H9 (cell line): Measurements from ENCODE around the gene GPR141. TPM values are rescaled to one million over a fixed set of nuclear protein-coding genes. Genes with fewer than 3 reads are reported as not detected.

Experiments used
- DNase-seq: peaks from one replicate; pipeline ENCODE4 v3.0.0-alpha.2; 2017
- H2AFZ ChIP-seq: one replicate; pipeline ENCODE4 v1.6.1; 2013; ENCODE audit warnings: mild to moderate bottlenecking, low read length, control low read depth, moderate library complexity
- H2AK5ac ChIP-seq: 2 replicates; pipeline ENCODE4 v1.6.1; 2013; ENCODE audit warnings: low read length, control low read depth, mixed read lengths; ENCODE audit not compliant: insufficient read length
- H2BK120ac ChIP-seq: one replicate; pipeline ENCODE4 v1.6.1; 2013; ENCODE audit warnings: low read depth, mild to moderate bottlenecking, low read length, control low read depth, inconsistent platforms; ENCODE audit not compliant: poor library complexity, severe bottlenecking
- H2BK12ac ChIP-seq: 2 replicates; pipeline ENCODE4 v1.6.1; 2013; ENCODE audit warnings: low read length, control low read depth, mixed read lengths, low read depth; ENCODE audit not compliant: insufficient read length
- H2BK15ac ChIP-seq: 2 replicates; pipeline ENCODE4 v1.6.1; 2013; ENCODE audit warnings: low read depth, low read length, control low read depth
- H2BK20ac ChIP-seq: one replicate; pipeline ENCODE4 v1.6.1; 2013; ENCODE audit warnings: low read depth, mild to moderate bottlenecking, low read length, control low read depth, inconsistent platforms; ENCODE audit not compliant: poor library complexity, severe bottlenecking
- H2BK5ac ChIP-seq: 2 replicates; pipeline ENCODE4 v1.6.1; 2013; ENCODE audit warnings: low read length, control low read depth, mixed read lengths; ENCODE audit not compliant: insufficient read length
- H3K14ac ChIP-seq: 2 replicates; pipeline ENCODE4 v1.6.1; 2013; ENCODE audit warnings: low read length, control low read depth; ENCODE audit not compliant: insufficient read depth
- H3K18ac ChIP-seq: 2 replicates; pipeline ENCODE4 v1.6.1; 2013; ENCODE audit warnings: low read depth, mild to moderate bottlenecking, mixed read lengths, low read length, control low read depth; ENCODE audit not compliant: insufficient read length
- H3K23ac ChIP-seq: 2 replicates; pipeline ENCODE4 v1.6.1; 2013; ENCODE audit warnings: low read length, control low read depth, mixed read lengths, low read depth; ENCODE audit not compliant: insufficient read length
- H3K23me2 ChIP-seq: 2 replicates; pipeline ENCODE4 v1.6.1; 2013; ENCODE audit warnings: low read depth, mild to moderate bottlenecking, mixed read lengths, low read length, control low read depth; ENCODE audit not compliant: insufficient read length, poor library complexity, severe bottlenecking
- H3K27ac ChIP-seq: 2 replicates; pipeline ENCODE4 v1.5.1; 2013; ENCODE audit warnings: low read length, control low read depth, mixed read lengths, low read depth; ENCODE audit not compliant: insufficient read length
- H3K27me3 ChIP-seq: 2 replicates; pipeline ENCODE4 v1.6.1; 2013; ENCODE audit warnings: low read length, control low read depth, inconsistent platforms; ENCODE audit not compliant: insufficient read depth
- H3K4ac ChIP-seq: 2 replicates; pipeline ENCODE4 v1.6.1; 2013; ENCODE audit warnings: low read depth, mild to moderate bottlenecking, control low read depth, inconsistent platforms, low read length, moderate library complexity
- H3K4me1 ChIP-seq: 2 replicates; pipeline ENCODE4 v1.6.1; 2013; ENCODE audit warnings: low read length, control low read depth, inconsistent platforms; ENCODE audit not compliant: insufficient read depth
- H3K4me2 ChIP-seq: 2 replicates; pipeline ENCODE4 v1.6.1; 2013; ENCODE audit warnings: low read length, control low read depth, mixed read lengths; ENCODE audit not compliant: insufficient read length, insufficient read depth
- H3K56ac ChIP-seq: 2 replicates; pipeline ENCODE4 v1.6.1; 2013; ENCODE audit warnings: low read depth, mild to moderate bottlenecking, mixed read lengths, low read length, control low read depth; ENCODE audit not compliant: insufficient read length
- H3K79me1 ChIP-seq: 2 replicates; pipeline ENCODE4 v1.6.1; 2013; ENCODE audit warnings: low read depth, mild to moderate bottlenecking, moderate library complexity, low read length, control low read depth, inconsistent platforms; ENCODE audit not compliant: insufficient read depth, poor library complexity, severe bottlenecking
- H3K79me2 ChIP-seq: 2 replicates; pipeline ENCODE4 v1.6.1; 2013; ENCODE audit warnings: low read length, control low read depth, inconsistent platforms; ENCODE audit not compliant: insufficient read depth
- H3K9ac ChIP-seq: 2 replicates; pipeline ENCODE4 v1.6.1; 2013; ENCODE audit warnings: low read length, control low read depth, mixed read lengths; ENCODE audit not compliant: insufficient read length; ENCODE audit errors: extremely low read depth
- H3K9me3 ChIP-seq: one replicate; pipeline ENCODE4 v1.6.1; 2013; ENCODE audit warnings: low read depth, low read length, inconsistent platforms; ENCODE audit not compliant: control insufficient read depth
- H3T11ph ChIP-seq: one replicate; pipeline ENCODE4 v1.6.1; 2013; ENCODE audit warnings: mild to moderate bottlenecking, low read length, control low read depth, inconsistent platforms
- H4K20me1 ChIP-seq: one replicate; pipeline ENCODE4 v1.6.1; 2013; ENCODE audit not compliant: control insufficient read depth, insufficient read length, insufficient read depth
- H4K5ac ChIP-seq: 2 replicates; pipeline ENCODE4 v1.6.1; 2013; ENCODE audit warnings: low read depth, mild to moderate bottlenecking, mixed read lengths, low read length, control low read depth; ENCODE audit not compliant: insufficient read length
- H4K8ac ChIP-seq: replicated peaks from 2 replicates; pipeline ENCODE4 v1.6.1; 2013; ENCODE audit warnings: low read length, control low read depth, mixed read lengths, low read depth; ENCODE audit not compliant: insufficient read length
- H4K91ac ChIP-seq: 2 replicates; pipeline ENCODE4 v1.6.1; 2013; ENCODE audit warnings: low read depth, mild to moderate bottlenecking, moderate library complexity, mixed read lengths, low read length, control low read depth; ENCODE audit not compliant: insufficient read length
- H3K27ac Mint-ChIP-seq, 3 experiments: 2 replicates in 2 of 3; 3 replicates in 1 of 3; pipeline ENCODE4 v1.8.0; 2020 to 2021; ENCODE audit warnings: mixed read lengths in 3 of 3, mild to moderate bottlenecking in 1 of 3, moderate library complexity in 1 of 3
- H3K27me3 Mint-ChIP-seq: 2 replicates; pipeline ENCODE4 v1.8.0; 2021; ENCODE audit warnings: low read depth, mild to moderate bottlenecking, moderate library complexity, mixed read lengths
- H3K36me3 Mint-ChIP-seq, 3 experiments: 2 replicates in 2 of 3; 3 replicates in 1 of 3; pipeline ENCODE4 v1.8.0; 2020 to 2021; ENCODE audit warnings: low read depth in 3 of 3, mixed read lengths in 3 of 3; ENCODE audit not compliant: insufficient read depth in 1 of 3
- H3K4me1 Mint-ChIP-seq, 2 experiments: 2 replicates each; pipeline ENCODE4 v1.8.0; 2020; ENCODE audit warnings: mixed read lengths in 2 of 2
- H3K4me3 Mint-ChIP-seq, 2 experiments: 2 replicates in 1 of 2; 3 replicates in 1 of 2; pipeline ENCODE4 v1.8.0; 2020 to 2021; ENCODE audit warnings: mild to moderate bottlenecking in 2 of 2, mixed read lengths in 2 of 2, moderate library complexity in 1 of 2
- H3K9me3 Mint-ChIP-seq, 2 experiments: 2 replicates in 1 of 2; 3 replicates in 1 of 2; pipeline ENCODE4 v1.8.0; 2020; ENCODE audit warnings: mild to moderate bottlenecking in 2 of 2, mixed read lengths in 2 of 2, moderate library complexity in 1 of 2
- CTCF ChIP-seq: fragments of 200-600 bp; sonication (generic); conservative IDR thresholded peaks from 3 replicates; pipeline ENCODE4 v1.8.0; 2021; ENCODE audit warnings: antibody characterized with exemption, mild to moderate bottlenecking
- WGBS: extraction: QIAGEN DNeasy Blood & Tissue Kit; methylation state at CpG from one replicate; pipeline ENCODE4 v1.1.7; 2013; ENCODE audit warnings: missing lambda C conversion rate, low lambda C conversion rate, mixed read lengths; ENCODE audit not compliant: insufficient read length; ENCODE audit errors: extremely low coverage; 5-methylcytosine and 5-hydroxymethylcytosine counted together
- total RNA-seq: library from RNA; stranded (reverse); gene quantifications from 2 replicates; pipeline ENCODE4 v1.2.1, GENCODE V29; 2021

The GPR141 gene
- total RNA-seq, 1 experiment from 2014 or later = 0.50 TPM

DNA sequence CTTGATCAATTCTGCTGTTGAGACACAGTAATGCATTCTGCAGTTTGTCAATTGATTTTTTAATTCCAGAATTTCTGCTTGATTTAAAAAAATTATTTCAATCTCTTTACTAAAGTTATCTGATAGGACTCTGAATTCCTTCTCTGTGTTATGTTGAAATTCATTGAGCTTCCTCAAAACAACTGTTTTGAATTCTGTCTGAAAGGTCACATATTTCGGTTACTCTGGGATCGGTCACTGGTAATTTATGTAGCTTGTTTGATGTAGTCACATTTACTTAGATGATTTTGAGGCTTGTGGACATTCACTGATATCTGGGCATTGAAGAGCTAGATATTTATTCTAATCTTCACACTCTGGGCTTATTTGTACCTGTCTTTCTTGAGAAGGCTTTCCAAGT, 97.6 kb downstream of the GPR141 start:
- Histone ChIP-seq H3K9me3 (no peaks in the 10 kb centered on the region), H2BK12ac (no peak overlapping the region), H3K4ac (no peak overlapping the region), H2BK5ac (no peak overlapping the region), H2BK120ac (no peak overlapping the region), H3T11ph (no peak overlapping the region), H3K79me1 (no peaks in the 10 kb centered on the region), H2BK20ac (no peak overlapping the region), H3K27ac (no peak overlapping the region), H3K9ac (no peak overlapping the region), H3K23me2 (no peaks in the 10 kb centered on the region), H2BK15ac (no peak overlapping the region), H3K18ac (no peak overlapping the region), H4K91ac (no peak overlapping the region), H4K8ac (no peak overlapping the region), H2AK5ac (no peak overlapping the region), H3K4me2 (no peak overlapping the region), H4K5ac (no peak overlapping the region), H3K4me1 (no peaks in the 10 kb centered on the region), H3K23ac (no peak overlapping the region), H4K20me1 (no peaks in the 10 kb centered on the region), H3K79me2 (no peaks in the 10 kb centered on the region), H3K14ac (no peak overlapping the region), H2AFZ (no peak overlapping the region), H3K27me3 (no peaks in the 10 kb centered on the region), H3K56ac (no peak overlapping the region)
- no peak overlapping the region for H3K27ac Mint-ChIP-seq
- no peak for TF ChIP-seq CTCF
- H3K27me3 Mint-ChIP-seq = no peaks in the 10 kb centered on the region; the same call in 1 of the 2 replicates
- no CpG with 5 or more reads among the region's 2 CpGs for WGBS
- H3K4me1 Mint-ChIP-seq = peaks cover 6 to 7% of the 10 kb centered on the region in 2 experiments; a peak in 2 of 4 replicates
- peaks cover 2 to 15% (median 9%) of the 10 kb centered on the region in 3 experiments; a peak in 5 of 7 replicates for H3K36me3 Mint-ChIP-seq
- no peak overlapping the region for H3K4me3 Mint-ChIP-seq
- no peak for DNase-seq
- H3K9me3 Mint-ChIP-seq = peaks cover 13 to 17% of the 10 kb centered on the region in 2 experiments; a peak in 4 of 5 replicates
